HG02852 (cell line): ENCODE measurements around the gene DHRSX.
"Not testable (repeated sequence)": the region's sequence is repeated elsewhere in the genome, so short reads cannot be mapped to it uniquely, and the experiment has no call there.

Source experiments
- ATAC-seq: cut with Tn5 transposase; IDR thresholded peaks from one replicate; pipeline ENCODE4 v1.9.1; 2021; ENCODE audit warnings: mild to moderate bottlenecking, moderate library complexity; ENCODE audit not compliant: unreplicated experiment

DHRSX gene

GRCh38 chrX:2478546-2479419 is 22.0 kb downstream of the DHRSX start:
- no peak for ATAC-seq

GRCh38 chrX:2477313-2477712 is 23.5 kb downstream of the DHRSX start:
- ATAC-seq, result not testable (repeated sequence)

- ATAC-seq, result no peak
Observed at GRCh38 chrX:2474963-2475726, 25.6 kb downstream of the DHRSX start.

GRCh38 chrX:2474280-2474962 is 26.4 kb downstream of the DHRSX start:
- no peak for ATAC-seq

GRCh38 chrX:2473064-2473463 is 27.7 kb downstream of the DHRSX start:
- ATAC-seq, result not testable (repeated sequence)

- ATAC-seq, result no peak
Observed at GRCh38 chrX:2471641-2472040, 29.1 kb downstream of the DHRSX start.

- not testable (repeated sequence) for ATAC-seq
Observed at GRCh38 chrX:2471126-2471525, 29.6 kb downstream of the DHRSX start.

GRCh38 chrX:2469852-2470251 is 30.9 kb downstream of the DHRSX start:
- ATAC-seq, result not testable (repeated sequence)

GRCh38 chrX:2469196-2469685 is 31.5 kb downstream of the DHRSX start:
- ATAC-seq, result no peak

GRCh38 chrX:2468261-2469195 is 32.2 kb downstream of the DHRSX start:
- no peak for ATAC-seq

GRCh38 chrX:2466876-2467656 is 33.7 kb downstream of the DHRSX start:
- ATAC-seq, result no peak

GRCh38 chrX:2464677-2465166 is 36.1 kb downstream of the DHRSX start:
- ATAC-seq, result no peak

- no peak for ATAC-seq
Observed at GRCh38 chrX:2463973-2464676, 36.7 kb downstream of the DHRSX start.

GRCh38 chrX:2463481-2463880 is 37.3 kb downstream of the DHRSX start:
- ATAC-seq, result not testable (repeated sequence)

GRCh38 chrX:2462780-2463179 is 38.0 kb downstream of the DHRSX start:
- ATAC-seq, result no peak

- no peak for ATAC-seq
Observed at GRCh38 chrX:2462074-2462473, 38.7 kb downstream of the DHRSX start.

- no peak for ATAC-seq
Observed at GRCh38 chrX:2461711-2462016, 39.1 kb downstream of the DHRSX start.

- ATAC-seq, result not testable (repeated sequence)
Observed at GRCh38 chrX:2460821-2461710, 39.7 kb downstream of the DHRSX start.
